ENCODE results near the gene ADGRD2. TPM values are rescaled to one million over a fixed set of nuclear protein-coding genes. Genes with fewer than 3 reads are reported as not detected.

Gene ADGRD2
- total and polyA plus RNA-seq, 9 of the 15 experiments (the other 6 are each of a cell fraction or from before 2014, with no cell fraction given): not detected

- POLR2A ChIA-PET: interaction anchor here (0.5 to 0.6 kb wide), 3 partner anchors 9 to 167 kb away, joined by 3 to 4 read pairs (median 3); no protein-coding TSS in a partner anchor
- Histone ChIP-seq H3K27me3 (ENCODE audit: control insufficient read depth in 2 of 2, insufficient read depth in 2 of 2, low read length in 2 of 2) (peaks cover 14 to 44% of the 10 kb centered on the region in 2 experiments; a peak in 4 of 5 replicates), H3K9ac (ENCODE audit: insufficient read depth in 1 of 2, low read depth in 2 of 2, low read length in 2 of 2) (no peak overlapping the region), H3K36me3 (ENCODE audit: control insufficient read depth, insufficient read depth, low read length) (no peaks in the 10 kb centered on the region), H3K9me3 (replicated peaks; ENCODE audit: control insufficient read depth, insufficient read depth, low read depth, low read length) (no peaks in the 10 kb centered on the region), H4K20me1 (replicated peaks; ENCODE audit: control insufficient read depth, insufficient read depth, low read length) (no peaks in the 10 kb centered on the region; the same call in 1 of the 2 replicates), H3K4me1 (replicated peaks in 1 of 2; ENCODE audit: control insufficient read depth in 2 of 2, insufficient read depth in 2 of 2, low read length in 2 of 2) (peaks cover 0 to 5% of the 10 kb centered on the region in 2 experiments; a peak in 2 of 5 replicates), H3K79me2 (ENCODE audit: control insufficient read depth, insufficient read depth, low read length) (no peaks in the 10 kb centered on the region), H3K4me3 (no peak overlapping the region), H3K9me1 (ENCODE audit: control insufficient read depth, insufficient read depth, low read length) (no peaks in the 10 kb centered on the region), H2AFZ (ENCODE audit: low read depth, low read length) (no peak overlapping the region), H3K4me2 (ENCODE audit: insufficient read depth, low read length) (no peak overlapping the region), H3K27ac (ENCODE audit: extremely low read depth, low read depth, low read length) (no peak overlapping the region)
- intact Hi-C loops (cut with micrococcal nuclease): no loop called here
- no peak for FAIRE-seq
- CTCF ChIA-PET (ENCODE audit: low intra/inter-chr PET ratio): no interaction called here
- DNase-seq (ENCODE audit: extremely low read depth in 1 of 4, low spot score in 3 of 4): no peak
- no peak for ATAC-seq
- BruUV-seq (replicated peaks): no TSS peak
- TF ChIP-seq NR2F6 (CRISPR knock-in tag; IDR thresholded peaks at IDR 0.05) (no peak), ZBTB2 (IDR thresholded peaks at IDR 0.05) (no peak), E2F8 (IDR thresholded peaks at IDR 0.05; ENCODE audit: low read depth, partially characterized antibody) (no peak), ZNF253 (CRISPR knock-in tag; conservative IDR thresholded peaks at IDR 0.05) (no peak)
- TF ChIP-seq, protein P1, sequence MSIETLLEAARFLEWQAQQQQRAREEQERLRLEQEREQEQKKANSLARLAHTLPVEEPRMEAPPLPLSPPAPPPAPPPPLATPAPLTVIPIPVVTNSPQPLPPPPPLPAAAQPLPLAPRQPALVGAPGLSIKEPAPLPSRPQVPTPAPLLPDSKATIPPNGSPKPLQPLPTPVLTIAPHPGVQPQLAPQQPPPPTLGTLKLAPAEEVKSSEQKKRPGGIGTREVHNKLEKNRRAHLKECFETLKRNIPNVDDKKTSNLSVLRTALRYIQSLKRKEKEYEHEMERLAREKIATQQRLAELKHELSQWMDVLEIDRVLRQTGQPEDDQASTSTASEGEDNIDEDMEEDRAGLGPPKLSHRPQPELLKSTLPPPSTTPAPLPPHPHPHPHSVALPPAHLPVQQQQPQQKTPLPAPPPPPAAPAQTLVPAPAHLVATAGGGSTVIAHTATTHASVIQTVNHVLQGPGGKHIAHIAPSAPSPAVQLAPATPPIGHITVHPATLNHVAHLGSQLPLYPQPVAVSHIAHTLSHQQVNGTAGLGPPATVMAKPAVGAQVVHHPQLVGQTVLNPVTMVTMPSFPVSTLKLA (conservative IDR thresholded peaks at IDR 0.05): no peak
- in situ Hi-C loops (cut with MboI): no loop called here
- WGBS (ENCODE audit: insufficient coverage, low coverage, missing lambda C conversion rate): 18% methylated on average over 10 of the region's 10 CpGs
Observed at GRCh38 chr9:124440786-124441185, 9.5 kb upstream of the ADGRD2 start.

All from K562 (cell line).